Trophoblast cell (in vitro differentiated cells and primary cell): ENCODE data around the gene GSTP1.
A peak's percentile ranks its signal among the peaks of the same experiment; 100 is the strongest.
"Not testable (repeated sequence)": the region's sequence is repeated elsewhere in the genome, so short reads cannot be mapped to it uniquely, and the experiment has no call there.

ENCODE experiments used
- DNase-seq, 2 donors: peaks; one replicate each; pipeline ENCODE4 v3.0.0-alpha.2; 2016
- H2AFZ ChIP-seq: 2 replicates; pipeline ENCODE4 v1.6.1; 2013; ENCODE audit warnings: low read length, moderate library complexity, mild to moderate bottlenecking; ENCODE audit not compliant: insufficient read depth, poor library complexity
- H2AK5ac ChIP-seq: 2 replicates; pipeline ENCODE4 v1.6.1; 2013; ENCODE audit warnings: mild to moderate bottlenecking, low read length
- H2BK120ac ChIP-seq: 2 replicates; pipeline ENCODE4 v1.6.1; 2013; ENCODE audit warnings: low read length, mild to moderate bottlenecking, moderate library complexity; ENCODE audit not compliant: insufficient read depth, poor library complexity
- H2BK12ac ChIP-seq: 2 replicates; pipeline ENCODE4 v1.6.1; 2013; ENCODE audit warnings: mild to moderate bottlenecking, low read length, moderate library complexity
- H2BK5ac ChIP-seq: 2 replicates; pipeline ENCODE4 v1.6.1; 2013; ENCODE audit warnings: low read length, low read depth, moderate library complexity, mild to moderate bottlenecking; ENCODE audit not compliant: poor library complexity
- H3K14ac ChIP-seq: 2 replicates; pipeline ENCODE4 v1.6.1; 2013; ENCODE audit warnings: mild to moderate bottlenecking, low read length
- H3K18ac ChIP-seq: 2 replicates; pipeline ENCODE4 v1.6.1; 2013; ENCODE audit warnings: mild to moderate bottlenecking, low read length
- H3K23ac ChIP-seq: 2 replicates; pipeline ENCODE4 v1.6.1; 2013; ENCODE audit warnings: low read length
- H3K27ac ChIP-seq: 2 replicates; pipeline ENCODE4 v1.5.1; 2013; ENCODE audit warnings: low read depth, mild to moderate bottlenecking, inconsistent platforms, low read length, moderate library complexity
- H3K27me3 ChIP-seq: 2 replicates; pipeline ENCODE4 v1.6.1; 2013; ENCODE audit warnings: inconsistent platforms, mild to moderate bottlenecking, low read length, moderate library complexity; ENCODE audit not compliant: insufficient read depth
- H3K36me3 ChIP-seq, 2 experiments: 1 replicate in 1 of 2; 2 replicates in 1 of 2; pipeline ENCODE4 v1.6.1; 2013; ENCODE audit warnings: low read length in 2 of 2, mild to moderate bottlenecking in 2 of 2, moderate library complexity in 1 of 2; ENCODE audit not compliant: insufficient read depth in 2 of 2, control insufficient read depth in 1 of 2
- H3K4ac ChIP-seq: 2 replicates; pipeline ENCODE4 v1.6.1; 2013; ENCODE audit warnings: low read depth, mild to moderate bottlenecking, low read length, moderate library complexity
- H3K4me1 ChIP-seq, 2 experiments: 1 replicate in 1 of 2; 2 replicates in 1 of 2; pipeline ENCODE4 v1.6.1; 2013; ENCODE audit warnings: low read length in 2 of 2, mild to moderate bottlenecking in 2 of 2, moderate library complexity in 1 of 2; ENCODE audit not compliant: insufficient read depth in 2 of 2, control insufficient read depth in 1 of 2
- H3K4me2 ChIP-seq: 2 replicates; pipeline ENCODE4 v1.6.1; 2013; ENCODE audit warnings: inconsistent platforms, mild to moderate bottlenecking, low read length, moderate library complexity
- H3K4me3 ChIP-seq: 2 replicates; pipeline ENCODE4 v1.5.1; 2013; ENCODE audit warnings: mild to moderate bottlenecking, low read depth, low read length, inconsistent platforms
- H3K79me1 ChIP-seq: one replicate; pipeline ENCODE4 v1.6.1; 2013; ENCODE audit warnings: low read length
- H3K79me2 ChIP-seq: 2 replicates; pipeline ENCODE4 v1.6.1; 2013; ENCODE audit warnings: low read length, mild to moderate bottlenecking; ENCODE audit not compliant: control insufficient read depth, insufficient read depth, poor library complexity
- H3K9ac ChIP-seq: 2 replicates; pipeline ENCODE4 v1.6.1; 2013; ENCODE audit warnings: mild to moderate bottlenecking, low read length
- H3K9me3 ChIP-seq: 2 replicates; pipeline ENCODE4 v1.6.1; 2013; ENCODE audit warnings: low read depth, mild to moderate bottlenecking, control low read depth, inconsistent platforms, low read length; ENCODE audit not compliant: insufficient read depth
- H4K12ac ChIP-seq: 2 replicates; pipeline ENCODE4 v1.6.1; 2013; ENCODE audit warnings: low read depth, mild to moderate bottlenecking, low read length, moderate library complexity
- H4K8ac ChIP-seq: 2 replicates; pipeline ENCODE4 v1.6.1; 2013; ENCODE audit warnings: low read depth, mild to moderate bottlenecking, low read length, moderate library complexity
- H4K91ac ChIP-seq: one replicate; pipeline ENCODE4 v1.6.1; 2013; ENCODE audit warnings: low read depth, mild to moderate bottlenecking, low read length, moderate library complexity
- WGBS: extraction: QIAGEN DNeasy Blood & Tissue Kit; methylation state at CpG from one replicate; pipeline ENCODE4 v1.1.7; 2013; ENCODE audit warnings: missing lambda C conversion rate; ENCODE audit not compliant: insufficient read length, insufficient coverage; ENCODE audit errors: extremely low coverage; 5-methylcytosine and 5-hydroxymethylcytosine counted together

Gene GSTP1

DNA sequence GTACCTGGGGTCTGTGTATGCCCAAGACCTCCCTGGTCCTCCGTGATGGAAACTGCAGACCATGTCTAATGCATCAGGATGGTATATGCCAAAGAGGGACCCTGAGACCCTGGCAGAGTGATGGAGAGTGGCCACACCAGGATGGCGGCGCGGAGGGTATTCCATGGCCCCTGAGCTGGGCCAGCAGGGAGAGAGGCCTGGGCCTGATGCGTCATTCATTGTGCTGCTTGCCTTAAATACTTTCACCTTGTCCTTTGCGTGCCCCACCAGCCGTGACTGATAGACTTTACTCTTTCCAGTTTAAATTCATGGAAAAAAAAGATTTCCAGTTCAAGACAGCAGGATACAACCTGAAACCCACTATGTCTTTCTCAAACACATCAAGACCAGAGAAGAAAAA is 17.5 kb downstream of the GSTP1 start:
- Histone ChIP-seq H4K91ac (no peak overlapping the region), H3K79me2 (no peaks in the 10 kb centered on the region), H3K27me3 (no peaks in the 10 kb centered on the region), H2BK120ac (no peak overlapping the region), H3K14ac (no peak overlapping the region), H2BK5ac (no peak overlapping the region), H4K12ac (no peak overlapping the region), H3K18ac (no peak overlapping the region), H3K4me1 (peaks cover under 1 to 2% of the 10 kb centered on the region in 2 experiments), H3K27ac (no peak overlapping the region), H3K79me1 (no peaks in the 10 kb centered on the region), H3K36me3 (no peaks in the 10 kb centered on the region), H4K8ac (no peak overlapping the region), H3K23ac (peak overlapping the region; percentile 66), H2AK5ac (no peak overlapping the region), H3K9ac (no peak overlapping the region), H3K9me3 (peaks cover 4% of the 10 kb centered on the region), H2AFZ (no peak overlapping the region), H3K4me2 (no peak overlapping the region), H2BK12ac (no peak overlapping the region), H3K4ac (no peak overlapping the region), H3K4me3 (no peak overlapping the region)
- no peak for DNase-seq
- WGBS: no CpG with 5 or more reads among the region's 7 CpGs

DNA sequence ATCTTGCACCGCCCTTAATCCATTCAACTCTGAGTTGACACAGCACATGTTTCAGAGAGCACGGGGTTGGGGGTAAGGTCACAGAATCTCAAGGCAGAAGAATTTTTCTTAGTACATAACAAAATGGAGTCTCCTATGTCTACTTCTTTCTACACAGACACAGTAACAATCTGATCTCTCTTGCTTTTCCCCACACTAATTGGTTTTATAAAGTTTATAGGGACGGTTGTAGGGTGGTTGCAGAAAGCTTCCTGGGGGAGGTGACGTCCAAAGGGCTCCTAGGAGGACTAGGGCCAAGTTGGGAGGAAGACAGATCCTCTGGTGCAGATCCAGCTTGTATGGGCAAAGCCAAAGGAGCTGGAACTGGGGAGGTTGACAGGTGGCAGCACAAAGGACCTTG is 20.5 kb downstream of the GSTP1 start:
- not testable (repeated sequence) for H2BK5ac ChIP-seq, H3K27me3 ChIP-seq, H3K4me2 ChIP-seq, DNase-seq, H3K79me1 ChIP-seq, H4K8ac ChIP-seq, H3K4me3 ChIP-seq, H3K27ac ChIP-seq, H3K9ac ChIP-seq, H3K4ac ChIP-seq, H3K23ac ChIP-seq, H2BK120ac ChIP-seq, H4K12ac ChIP-seq, H2BK12ac ChIP-seq, H2AFZ ChIP-seq, H3K14ac ChIP-seq, H2AK5ac ChIP-seq, H3K18ac ChIP-seq, H3K79me2 ChIP-seq, H3K36me3 ChIP-seq, H3K9me3 ChIP-seq
- H4K91ac ChIP-seq: peak overlapping the region; percentile 28
- WGBS: no CpG with 5 or more reads among the region's 4 CpGs
- peaks cover 8 to 11% of the 10 kb centered on the region in 2 experiments for H3K4me1 ChIP-seq

DNA sequence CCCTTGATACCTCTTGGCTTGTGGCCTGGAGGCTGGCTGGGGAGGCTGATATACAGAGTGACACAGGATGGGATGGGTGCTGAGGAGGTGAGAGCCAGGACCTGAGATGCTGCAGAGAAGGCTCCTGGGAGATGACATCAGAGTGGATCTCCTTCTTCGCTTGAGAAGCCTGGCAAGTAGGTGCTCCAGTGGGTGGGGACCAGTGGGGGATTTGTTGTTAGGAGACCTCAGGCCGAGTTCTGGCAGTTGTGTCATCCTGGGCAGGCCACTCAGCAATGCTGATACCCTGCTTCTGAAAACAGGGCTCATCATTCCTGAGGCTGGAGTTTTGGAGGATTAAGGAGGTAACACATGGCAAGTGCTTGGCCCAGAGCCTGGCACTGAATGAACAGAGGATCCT is 21.2 kb downstream of the GSTP1 start:
- H4K12ac ChIP-seq: no peak overlapping the region
- peaks cover 8 to 11% of the 10 kb centered on the region in 2 experiments for H3K4me1 ChIP-seq
- DNase-seq: no peak
- no peak overlapping the region for H3K4me3 ChIP-seq
- H3K14ac ChIP-seq: no peak overlapping the region
- no peak overlapping the region for H2AFZ ChIP-seq
- peaks cover 10 to 13% of the 10 kb centered on the region in 2 experiments for H3K36me3 ChIP-seq
- peaks cover 6% of the 10 kb centered on the region for H3K79me1 ChIP-seq
- H2BK120ac ChIP-seq: no peak overlapping the region
- peaks cover 3% of the 10 kb centered on the region for H3K79me2 ChIP-seq
- H3K23ac ChIP-seq: no peak overlapping the region
- H3K9me3 ChIP-seq: peaks cover 3% of the 10 kb centered on the region
- H3K9ac ChIP-seq: no peak overlapping the region
- no peak overlapping the region for H2AK5ac ChIP-seq
- no peak overlapping the region for H3K4ac ChIP-seq
- WGBS: no CpG with 5 or more reads among the region's 2 CpGs
- no peak overlapping the region for H3K4me2 ChIP-seq
- no peak overlapping the region for H2BK12ac ChIP-seq
- no peak overlapping the region for H4K8ac ChIP-seq
- no peak overlapping the region for H3K27ac ChIP-seq
- no peak overlapping the region for H3K18ac ChIP-seq
- H4K91ac ChIP-seq: no peak overlapping the region
- H2BK5ac ChIP-seq: no peak overlapping the region
- H3K27me3 ChIP-seq: no peaks in the 10 kb centered on the region

- H2AFZ ChIP-seq: no peak overlapping the region
- no peak overlapping the region for H3K18ac ChIP-seq
- H3K4ac ChIP-seq: no peak overlapping the region
- H3K27ac ChIP-seq: no peak overlapping the region
- H2BK5ac ChIP-seq: no peak overlapping the region
- peaks cover 3% of the 10 kb centered on the region for H3K79me2 ChIP-seq
- no peak for DNase-seq
- no peak overlapping the region for H4K12ac ChIP-seq
- WGBS: no CpG with 5 or more reads among the region's 11 CpGs
- no peak overlapping the region for H3K4me2 ChIP-seq
- H3K14ac ChIP-seq: no peak overlapping the region
- peaks cover 6% of the 10 kb centered on the region for H3K79me1 ChIP-seq
- H2AK5ac ChIP-seq: no peak overlapping the region
- no peaks in the 10 kb centered on the region for H3K27me3 ChIP-seq
- no peak overlapping the region for H3K9ac ChIP-seq
- H2BK12ac ChIP-seq: no peak overlapping the region
- H3K9me3 ChIP-seq: peaks cover 3% of the 10 kb centered on the region
- no peak overlapping the region for H3K4me3 ChIP-seq
- H3K36me3 ChIP-seq: peaks cover 13 to 16% of the 10 kb centered on the region in 2 experiments
- no peak overlapping the region for H2BK120ac ChIP-seq
- H4K91ac ChIP-seq: no peak overlapping the region
- no peak overlapping the region for H3K23ac ChIP-seq
- peak overlapping the region; percentile 39 for H4K8ac ChIP-seq
- peaks cover 8 to 11% of the 10 kb centered on the region in 2 experiments for H3K4me1 ChIP-seq
Measured at GRCh38 chr11:67605231-67606011, 21.8 kb downstream of the GSTP1 start.
